ENCODE measurements around the gene APOBR.
"Not testable (repeated sequence)": the region's sequence is repeated elsewhere in the genome, so short reads cannot be mapped to it uniquely, and the experiment has no call there.

The APOBR gene

GRCh38 chr16:28498666-28499381 lies 4.4 kb downstream of the APOBR start:
- no peak for DNase-seq

GRCh38 chr16:28499854-28500253 lies 5.4 kb downstream of the APOBR start:
- DNase-seq: no peak

GRCh38 chr16:28500476-28501180 lies 6.2 kb downstream of the APOBR start:
- not testable (repeated sequence) for DNase-seq

- DNase-seq: no peak
Observed at GRCh38 chr16:28501258-28502232, 7.1 kb downstream of the APOBR start.

GRCh38 chr16:28502290-28502689 lies 7.8 kb downstream of the APOBR start:
- no peak for DNase-seq

- no peak for DNase-seq
Observed at GRCh38 chr16:28503470-28504259, 9.2 kb downstream of the APOBR start.

- DNase-seq: no peak
Observed at GRCh38 chr16:28504707-28505404, 10.4 kb downstream of the APOBR start.

- DNase-seq: no peak
Observed at GRCh38 chr16:28505489-28506137, 11.2 kb downstream of the APOBR start.

- no peak for DNase-seq
Observed at GRCh38 chr16:28511031-28511430, 16.6 kb downstream of the APOBR start.

- DNase-seq: no peak
Observed at GRCh38 chr16:28511801-28512789, 17.7 kb downstream of the APOBR start.

GRCh38 chr16:28513484-28514181 lies 19.2 kb downstream of the APOBR start:
- no peak for DNase-seq

- no peak for DNase-seq
Observed at GRCh38 chr16:28514246-28514645, 19.8 kb downstream of the APOBR start.

- no peak for DNase-seq
Observed at GRCh38 chr16:28520672-28521071, 26.2 kb downstream of the APOBR start.

- no peak for DNase-seq
Observed at GRCh38 chr16:28521436-28521835, 27.0 kb downstream of the APOBR start.

GRCh38 chr16:28522792-28523191 lies 28.3 kb downstream of the APOBR start:
- DNase-seq: no peak

- DNase-seq: no peak
Observed at GRCh38 chr16:28524681-28525171, 30.3 kb downstream of the APOBR start.

- DNase-seq: no peak
Observed at GRCh38 chr16:28526201-28527099, 32.0 kb downstream of the APOBR start.
